Skeletal muscle satellite cell (primary cell): ENCODE data around the gene G6PC3.
"Not testable (repeated sequence)": the region's sequence is repeated elsewhere in the genome, so short reads cannot be mapped to it uniquely, and the experiment has no call there.

Experiments
- H3K27me3 ChIP-seq: 2 replicates; pipeline ENCODE4 v1.7.0; 2013; ENCODE audit warnings: low read length; ENCODE audit not compliant: control insufficient read depth, insufficient read depth
- H3K36me3 ChIP-seq: 2 replicates; pipeline ENCODE4 v1.7.0; 2013; ENCODE audit warnings: mild to moderate bottlenecking, control low read depth, low read length; ENCODE audit not compliant: insufficient read depth
- H3K4me1 ChIP-seq: 2 replicates; pipeline ENCODE4 v1.7.0; 2013; ENCODE audit warnings: low read length; ENCODE audit not compliant: control insufficient read depth, insufficient read depth
- H3K4me2 ChIP-seq: 2 replicates; pipeline ENCODE4 v1.7.0; 2013; ENCODE audit warnings: mild to moderate bottlenecking, low read length
- H3K4me3 ChIP-seq: 2 replicates; pipeline ENCODE4 v1.7.0; 2013; ENCODE audit warnings: low read length
- H3K9ac ChIP-seq: 2 replicates; pipeline ENCODE4 v1.7.0; 2013; ENCODE audit warnings: mild to moderate bottlenecking, low read depth, low read length, moderate library complexity
- H3K9me3 ChIP-seq: replicated peaks from 2 replicates; pipeline ENCODE4 v1.7.0; 2013; ENCODE audit warnings: mild to moderate bottlenecking, control low read depth, low read length

The G6PC3 gene

DNA sequence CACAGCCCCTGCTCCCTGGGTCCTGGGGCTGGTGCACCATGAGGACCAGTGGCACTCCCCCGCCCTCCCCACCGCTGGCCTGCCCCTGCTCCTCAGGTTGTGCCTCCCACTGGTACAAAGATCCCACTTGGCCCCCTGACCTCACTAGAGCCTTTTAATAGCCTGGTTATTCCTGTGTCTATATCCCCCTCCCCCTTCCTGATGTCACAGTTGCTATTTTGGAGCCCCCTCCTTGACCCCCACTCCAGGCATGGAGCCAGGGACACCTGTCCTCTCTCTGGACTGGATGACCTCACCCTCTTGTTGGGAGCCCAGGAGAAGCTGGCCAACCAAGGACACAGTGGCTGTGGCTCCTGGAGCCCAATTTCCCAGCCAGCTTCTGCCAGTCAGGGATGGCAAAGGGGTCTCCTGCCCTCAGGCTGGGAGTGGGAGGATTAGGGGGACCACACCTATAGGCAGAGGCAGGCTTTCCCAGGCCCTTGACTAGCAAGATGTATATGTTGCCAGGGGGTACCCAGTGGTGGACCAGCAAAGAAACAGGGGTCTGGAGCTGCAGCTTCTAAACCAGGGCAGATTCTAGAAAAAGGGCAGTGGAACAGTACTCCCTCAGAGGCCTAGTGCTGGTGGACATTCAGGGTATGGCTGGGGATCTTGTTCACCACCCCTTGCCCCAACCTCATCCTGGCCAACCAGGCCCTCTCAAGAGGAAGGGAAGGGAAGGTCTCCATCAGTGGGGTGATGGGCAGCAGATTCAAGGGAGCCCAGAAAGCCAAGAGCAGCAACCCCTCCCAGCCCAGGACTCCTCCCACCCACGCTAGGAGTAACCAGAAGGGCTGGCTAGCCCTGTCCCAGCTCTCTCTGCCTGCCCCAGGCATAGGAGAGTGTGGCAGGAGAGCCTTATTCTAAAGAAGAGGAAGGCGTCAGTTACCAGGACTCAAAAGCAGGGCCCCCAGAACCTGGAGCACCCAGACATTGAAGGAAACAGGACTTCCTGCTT, 42.0 kb downstream of the G6PC3 start:
- H3K27me3 ChIP-seq, result no peaks in the 10 kb centered on the region

GRCh38 chr17:44113382-44113781, 42.8 kb downstream of the G6PC3 start:
- Histone ChIP-seq H3K9ac (no peak overlapping the region), H3K4me1 (peaks cover 32% of the 10 kb centered on the region), H3K4me2 (no peak overlapping the region), H3K36me3 (peaks cover 3% of the 10 kb centered on the region), H3K9me3 (no peaks in the 10 kb centered on the region), H3K27me3 (no peaks in the 10 kb centered on the region), H3K4me3 (no peak overlapping the region)

More for the DNA sequence above, 42.0 kb downstream of the G6PC3 start:
- Histone ChIP-seq H3K9me3 (no peaks in the 10 kb centered on the region), H3K4me2 (no peak overlapping the region), H3K36me3 (peaks cover 3% of the 10 kb centered on the region), H3K4me3 (no peak overlapping the region), H3K9ac (no peak overlapping the region), H3K4me1 (peaks cover 40% of the 10 kb centered on the region)

- peaks cover 27% of the 10 kb centered on the region for H3K4me1 ChIP-seq
- peaks cover 3% of the 10 kb centered on the region for H3K36me3 ChIP-seq
- no peak overlapping the region for H3K4me3 ChIP-seq
- no peak overlapping the region for H3K4me2 ChIP-seq
- no peak overlapping the region for H3K9ac ChIP-seq
- no peaks in the 10 kb centered on the region for H3K9me3 ChIP-seq
- H3K27me3 ChIP-seq, result no peaks in the 10 kb centered on the region
Measured at GRCh38 chr17:44113868-44114840, 43.6 kb downstream of the G6PC3 start.

DNA sequence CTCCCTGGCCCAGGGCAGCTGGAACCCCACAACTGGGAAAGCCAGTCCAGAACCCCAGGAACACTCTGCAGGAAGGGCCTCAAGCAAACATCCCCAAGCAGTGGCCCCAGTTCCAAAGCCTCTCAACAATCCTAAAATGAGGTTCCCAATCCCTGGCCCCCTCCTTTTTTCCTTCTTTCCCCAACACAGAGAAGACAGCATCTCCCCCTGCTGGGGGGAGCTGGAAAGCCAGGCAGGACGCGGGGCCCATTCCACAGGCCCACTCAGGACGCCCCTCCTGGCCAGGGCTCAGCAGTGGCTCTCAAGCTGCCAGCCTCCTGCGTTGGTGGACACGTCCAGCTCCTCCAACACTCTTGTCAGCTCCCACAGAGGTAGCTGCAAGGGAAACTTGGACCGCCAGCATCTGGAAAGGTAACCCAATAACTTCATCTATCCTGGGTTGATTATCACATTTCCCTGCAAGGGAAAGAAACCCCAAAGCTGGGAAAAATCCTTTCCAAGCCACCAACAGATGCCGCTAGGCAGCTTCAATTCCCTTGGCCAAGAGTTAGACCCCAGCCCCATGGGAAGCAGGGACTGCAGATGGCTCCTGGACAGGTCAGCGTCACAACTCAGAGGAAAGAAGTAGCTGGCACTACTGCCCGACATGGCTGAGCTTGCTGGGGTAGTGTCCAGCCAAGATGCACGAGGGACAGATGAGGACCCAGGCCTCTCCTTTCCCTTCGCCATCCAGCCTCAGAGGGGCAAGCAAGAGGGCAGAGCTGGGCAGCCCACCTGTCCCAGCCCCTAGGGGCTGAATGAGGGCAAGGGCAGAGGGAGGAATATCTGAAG, 45.3 kb downstream of the G6PC3 start:
- Histone ChIP-seq H3K4me3 (no peak overlapping the region), H3K4me2 (no peak overlapping the region), H3K36me3 (peaks cover 3% of the 10 kb centered on the region), H3K27me3 (no peaks in the 10 kb centered on the region), H3K9me3 (no peaks in the 10 kb centered on the region), H3K4me1 (peaks cover 10% of the 10 kb centered on the region), H3K9ac (no peak overlapping the region)

DNA sequence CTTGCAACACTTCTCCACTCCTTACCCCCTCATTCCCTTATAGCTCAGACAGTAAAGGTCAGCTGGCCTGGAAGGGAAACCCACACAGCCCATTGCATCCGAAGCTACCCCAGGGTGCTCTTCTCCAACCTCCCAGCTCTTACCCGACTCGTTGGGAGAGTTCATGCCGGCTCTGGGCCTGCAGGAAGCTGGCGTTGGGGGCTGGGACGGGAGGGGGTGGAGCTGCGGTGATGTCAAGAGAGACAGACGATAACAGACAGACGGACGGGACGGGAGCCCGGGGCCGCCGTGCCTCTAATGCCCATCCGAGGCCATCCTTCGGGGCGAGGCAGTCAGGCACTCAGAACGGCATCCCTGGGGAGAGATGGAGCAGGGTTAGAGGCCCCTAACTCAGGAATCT, 46.8 kb downstream of the G6PC3 start:
- no peak overlapping the region for H3K9ac ChIP-seq
- peaks cover 4% of the 10 kb centered on the region for H3K4me1 ChIP-seq
- no peak overlapping the region for H3K4me2 ChIP-seq
- no peak overlapping the region for H3K4me3 ChIP-seq
- peaks cover 3% of the 10 kb centered on the region for H3K36me3 ChIP-seq
- no peaks in the 10 kb centered on the region for H3K27me3 ChIP-seq
- H3K9me3 ChIP-seq, result no peaks in the 10 kb centered on the region

GRCh38 chr17:44118427-44119050, 48.0 kb downstream of the G6PC3 start:
- no peak overlapping the region for H3K4me3 ChIP-seq
- no peaks in the 10 kb centered on the region for H3K9me3 ChIP-seq
- peaks cover 10% of the 10 kb centered on the region for H3K4me1 ChIP-seq
- H3K4me2 ChIP-seq, result no peak overlapping the region
- H3K36me3 ChIP-seq, result peaks cover 3% of the 10 kb centered on the region
- H3K27me3 ChIP-seq, result no peaks in the 10 kb centered on the region
- no peak overlapping the region for H3K9ac ChIP-seq

DNA sequence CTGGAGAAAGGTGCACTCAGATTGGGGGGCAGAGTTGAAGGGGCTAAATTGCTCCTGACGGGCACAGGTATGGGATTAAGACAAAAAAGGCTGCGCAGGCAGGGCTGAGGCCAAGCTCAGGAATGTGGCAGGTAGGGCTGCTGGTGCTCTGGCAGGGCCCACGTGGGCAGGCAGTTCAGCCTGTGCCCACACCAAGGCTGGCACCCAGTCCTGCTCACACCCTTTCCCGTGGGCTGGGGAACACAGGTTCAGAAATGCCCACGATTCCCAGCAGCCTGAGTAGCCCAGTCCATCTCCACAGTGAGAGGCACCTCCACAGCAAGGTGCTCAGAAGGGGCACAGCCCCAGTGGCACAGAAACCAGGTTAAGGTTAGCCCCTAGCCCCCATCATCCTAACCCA, 48.5 kb downstream of the G6PC3 start:
- no peaks in the 10 kb centered on the region for H3K9me3 ChIP-seq
- peaks cover 3% of the 10 kb centered on the region for H3K36me3 ChIP-seq
- H3K27me3 ChIP-seq, result no peaks in the 10 kb centered on the region
- no peak overlapping the region for H3K9ac ChIP-seq
- H3K4me1 ChIP-seq, result peaks cover 11% of the 10 kb centered on the region
- H3K4me3 ChIP-seq, result no peak overlapping the region
- no peak overlapping the region for H3K4me2 ChIP-seq

GRCh38 chr17:44119798-44120197, 49.3 kb downstream of the G6PC3 start:
- Histone ChIP-seq H3K4me3 (no peak overlapping the region), H3K4me2 (no peak overlapping the region), H3K9me3 (no peaks in the 10 kb centered on the region), H3K9ac (no peak overlapping the region), H3K27me3 (no peaks in the 10 kb centered on the region), H3K36me3 (peaks cover 3% of the 10 kb centered on the region), H3K4me1 (peaks cover 15% of the 10 kb centered on the region)

DNA sequence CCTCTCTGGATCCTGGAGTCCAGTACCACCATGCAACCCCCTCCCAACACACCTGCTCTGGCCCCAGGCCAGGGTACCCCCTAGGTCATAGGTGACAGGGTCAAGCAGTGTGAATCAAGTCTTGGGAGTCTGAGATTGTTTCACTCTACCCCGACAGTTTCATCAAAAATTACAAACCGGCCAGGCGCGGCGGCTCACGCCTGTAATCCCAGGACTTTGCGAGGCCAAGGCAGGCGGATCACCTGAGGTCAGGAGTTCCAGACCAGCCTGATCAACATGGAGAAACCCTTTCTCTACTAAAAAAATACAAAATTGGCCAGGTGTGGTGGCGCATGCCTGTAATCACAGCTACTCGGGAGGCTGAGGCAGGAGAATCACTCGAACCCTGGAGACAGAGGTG, 49.7 kb downstream of the G6PC3 start:
- H3K27me3 ChIP-seq, H3K9ac ChIP-seq, H3K36me3 ChIP-seq, H3K9me3 ChIP-seq, H3K4me2 ChIP-seq, H3K4me3 ChIP-seq: not testable (repeated sequence)
- peaks cover 15% of the 10 kb centered on the region for H3K4me1 ChIP-seq

GRCh38 chr17:44120851-44121605, 50.5 kb downstream of the G6PC3 start:
- Histone ChIP-seq H3K4me3 (no peak overlapping the region), H3K4me2 (no peak overlapping the region), H3K27me3 (no peaks in the 10 kb centered on the region), H3K36me3 (no peaks in the 10 kb centered on the region), H3K9me3 (no peaks in the 10 kb centered on the region), H3K4me1 (peaks cover 15% of the 10 kb centered on the region), H3K9ac (no peak overlapping the region)
